Keratinocyte (primary cell): Measurements from ENCODE around the gene FOXO1. TPM values are rescaled to one million over a fixed set of nuclear protein-coding genes. Genes with fewer than 3 reads are reported as not detected.

ENCODE experiments used
- DNase-seq: peaks from one replicate; pipeline ENCODE4 v3.0.0-alpha.2; 2011; ENCODE audit warnings: low read depth, missing footprints, low spot score
- FAIRE-seq: peaks from 2 replicates; lab custom pipeline; 2011; peaks lifted over from hg19 to GRCh38; lab: Jason Lieb, UNC
- H2AFZ ChIP-seq: 2 replicates; pipeline ENCODE4 v1.6.0; 2012; ENCODE audit warnings: low read length, control low read depth, inconsistent platforms; ENCODE audit not compliant: control insufficient read depth
- H3K27ac ChIP-seq: 2 replicates; pipeline ENCODE4 v1.5.1; 2011; ENCODE audit warnings: low read length; ENCODE audit not compliant: control insufficient read depth, insufficient read depth
- H3K27me3 ChIP-seq: 3 replicates; pipeline ENCODE4 v1.6.0; 2011; ENCODE audit warnings: low read length; ENCODE audit not compliant: control insufficient read depth, insufficient read depth; ENCODE audit errors: extremely low read depth
- H3K36me3 ChIP-seq, 2 experiments: 2 replicates in 1 of 2; 3 replicates in 1 of 2; pipeline ENCODE4 v1.5.1; 2011; ENCODE audit warnings: low read length in 2 of 2, mild to moderate bottlenecking in 1 of 2; ENCODE audit not compliant: control insufficient read depth in 2 of 2, insufficient read depth in 2 of 2; ENCODE audit errors: extremely low read depth in 1 of 2
- H3K4me1 ChIP-seq: 3 replicates; pipeline ENCODE4 v1.5.1; 2011; ENCODE audit warnings: low read length; ENCODE audit not compliant: control insufficient read depth, insufficient read depth; ENCODE audit errors: extremely low read depth
- H3K4me2 ChIP-seq: 3 replicates; pipeline ENCODE4 v1.6.0; 2011; ENCODE audit warnings: low read depth, low read length; ENCODE audit not compliant: control insufficient read depth, insufficient read depth; ENCODE audit errors: extremely low read depth
- H3K4me3 ChIP-seq, 3 experiments: fragments of 200-600 bp in 1 of 3; sonication (generic) in 1 of 3; 2 replicates in 2 of 3; 3 replicates in 1 of 3; pipeline ENCODE4 v1.5.1; 2011 to 2016; ENCODE audit warnings: low read length in 3 of 3, mild to moderate bottlenecking in 3 of 3, control low read depth in 2 of 3, inconsistent platforms in 1 of 3, low read depth in 1 of 3, mixed read lengths in 1 of 3, mixed run types in 1 of 3, moderate library complexity in 1 of 3; ENCODE audit not compliant: control insufficient read depth in 2 of 3, insufficient read depth in 2 of 3; ENCODE audit errors: extremely low read depth in 1 of 3
- H3K79me2 ChIP-seq: 2 replicates; pipeline ENCODE4 v1.6.0; 2012; ENCODE audit warnings: low read length; ENCODE audit not compliant: control insufficient read depth, insufficient read depth
- H3K9ac ChIP-seq: 3 replicates; pipeline ENCODE4 v1.6.0; 2011; ENCODE audit warnings: low read length; ENCODE audit not compliant: control insufficient read depth, insufficient read depth; ENCODE audit errors: extremely low read depth
- H3K9me1 ChIP-seq: 3 replicates; pipeline ENCODE4 v1.6.0; 2011; ENCODE audit warnings: low read length; ENCODE audit not compliant: control insufficient read depth, insufficient read depth; ENCODE audit errors: extremely low read depth
- H3K9me3 ChIP-seq: 2 replicates; pipeline ENCODE4 v1.5.1; 2012; ENCODE audit warnings: low read depth, low read length; ENCODE audit not compliant: control insufficient read depth
- H4K20me1 ChIP-seq: 3 replicates; pipeline ENCODE4 v1.6.0; 2011; ENCODE audit warnings: low read length; ENCODE audit not compliant: control insufficient read depth, insufficient read depth; ENCODE audit errors: extremely low read depth
- EZH2 ChIP-seq: IDR thresholded peaks from one replicate; pipeline ENCODE4 v1.6.1; 2012; ENCODE audit warnings: inconsistent platforms, mild to moderate bottlenecking, low read length, moderate library complexity
- dilution Hi-C: fragments of 300-500 bp; cut with MboI; formaldehyde crosslinking; loops from one replicate; pipeline ENCODE4 v1.7.0; 2020; ENCODE audit warnings: low sequenced_read_pairs; ENCODE audit not compliant: extremely low pct_ligation_motif_present
- polyA plus RNA-seq, 5 experiments: library from polyadenylated mRNA; depleted of rRNA in 3 of 5; stranded (reverse) in 3 of 5; stranded (forward) in 1 of 5; unstranded in 1 of 5; fragments of >200 nt; gene quantifications; 1 replicate in 1 of 5; 2 replicates in 3 of 5; 3 replicates in 1 of 5; pipeline versions ENCODE4 v1.2.1 to v1.2.3, GENCODE V29; 2011 to 2012; ENCODE audit warnings: missing spikeins in 2 of 5, low read depth in 1 of 5, low replicate concordance in 1 of 5
- TF ChIP-seq, protein P1 (sequence below), 3 experiments: IDR thresholded peaks in 1 of 3; conservative IDR thresholded peaks in 1 of 3; optimal IDR thresholded peaks in 1 of 3; 2 replicates in 2 of 3; 3 replicates in 1 of 3; pipeline versions ENCODE3 to v1.5.1; 2011; ENCODE audit warnings: low read length in 3 of 3, mild to moderate bottlenecking in 3 of 3, moderate library complexity in 2 of 3, control low read depth in 1 of 3, inconsistent platforms in 1 of 3; ENCODE audit not compliant: insufficient read depth in 2 of 3; ENCODE audit errors: extremely low read depth in 1 of 3

Gene FOXO1
- polyA plus RNA-seq, 1 donor (not counting 4 experiments of a cell fraction or from before 2014, with no cell fraction given) = 8.3 TPM

- dilution Hi-C loops = no loop called here
- no peak overlapping the region for H2AFZ ChIP-seq
- H3K27me3 ChIP-seq = no peaks in the 10 kb centered on the region
- no peaks in the 10 kb centered on the region for H3K36me3 ChIP-seq
- no peaks in the 10 kb centered on the region for H4K20me1 ChIP-seq
- DNase-seq = no peak
- H3K9me1 ChIP-seq = no peaks in the 10 kb centered on the region
- no peak overlapping the region for H3K9ac ChIP-seq
- H3K27ac ChIP-seq = no peak overlapping the region
- H3K4me2 ChIP-seq = no peak overlapping the region
- H3K79me2 ChIP-seq = peaks cover 14% of the 10 kb centered on the region
- TF ChIP-seq, protein P1, sequence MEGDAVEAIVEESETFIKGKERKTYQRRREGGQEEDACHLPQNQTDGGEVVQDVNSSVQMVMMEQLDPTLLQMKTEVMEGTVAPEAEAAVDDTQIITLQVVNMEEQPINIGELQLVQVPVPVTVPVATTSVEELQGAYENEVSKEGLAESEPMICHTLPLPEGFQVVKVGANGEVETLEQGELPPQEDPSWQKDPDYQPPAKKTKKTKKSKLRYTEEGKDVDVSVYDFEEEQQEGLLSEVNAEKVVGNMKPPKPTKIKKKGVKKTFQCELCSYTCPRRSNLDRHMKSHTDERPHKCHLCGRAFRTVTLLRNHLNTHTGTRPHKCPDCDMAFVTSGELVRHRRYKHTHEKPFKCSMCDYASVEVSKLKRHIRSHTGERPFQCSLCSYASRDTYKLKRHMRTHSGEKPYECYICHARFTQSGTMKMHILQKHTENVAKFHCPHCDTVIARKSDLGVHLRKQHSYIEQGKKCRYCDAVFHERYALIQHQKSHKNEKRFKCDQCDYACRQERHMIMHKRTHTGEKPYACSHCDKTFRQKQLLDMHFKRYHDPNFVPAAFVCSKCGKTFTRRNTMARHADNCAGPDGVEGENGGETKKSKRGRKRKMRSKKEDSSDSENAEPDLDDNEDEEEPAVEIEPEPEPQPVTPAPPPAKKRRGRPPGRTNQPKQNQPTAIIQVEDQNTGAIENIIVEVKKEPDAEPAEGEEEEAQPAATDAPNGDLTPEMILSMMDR (optimal IDR thresholded peaks at IDR 0.05 in 1 of 3, IDR thresholded peaks at IDR 0.05 in 1 of 3, conservative IDR thresholded peaks at IDR 0.05 in 1 of 3; ENCODE audit: extremely low read depth in 1 of 3, insufficient read depth in 2 of 3, low read length in 3 of 3) = no peak
- no peak for TF ChIP-seq EZH2
- H3K4me3 ChIP-seq = no peak overlapping the region
- no peaks in the 10 kb centered on the region for H3K9me3 ChIP-seq
- H3K4me1 ChIP-seq = peaks cover 10% of the 10 kb centered on the region
- FAIRE-seq = no peak
Observed at GRCh38 chr13:40622761-40623160, 43.7 kb downstream of the FOXO1 start.

- H2AFZ ChIP-seq = no peak overlapping the region
- DNase-seq = no peak
- H4K20me1 ChIP-seq = no peaks in the 10 kb centered on the region
- H3K27ac ChIP-seq = no peak overlapping the region
- dilution Hi-C loops = no loop called here
- H3K9ac ChIP-seq = no peak overlapping the region
- H3K79me2 ChIP-seq = peaks cover 14% of the 10 kb centered on the region
- no peak overlapping the region for H3K4me2 ChIP-seq
- H3K4me3 ChIP-seq = no peak overlapping the region
- no peaks in the 10 kb centered on the region for H3K27me3 ChIP-seq
- no peaks in the 10 kb centered on the region for H3K36me3 ChIP-seq
- no peak for FAIRE-seq
- peaks cover 10% of the 10 kb centered on the region for H3K4me1 ChIP-seq
- no peaks in the 10 kb centered on the region for H3K9me1 ChIP-seq
- H3K9me3 ChIP-seq = no peaks in the 10 kb centered on the region
- TF ChIP-seq, protein P1 (optimal IDR thresholded peaks at IDR 0.05 in 1 of 3, IDR thresholded peaks at IDR 0.05 in 1 of 3, conservative IDR thresholded peaks at IDR 0.05 in 1 of 3; ENCODE audit: extremely low read depth in 1 of 3, insufficient read depth in 2 of 3, low read length in 3 of 3) = no peak
- TF ChIP-seq EZH2 = no peak
Observed at GRCh38 chr13:40622246-40622645, 44.2 kb downstream of the FOXO1 start.
